CD4-positive, alpha-beta T cell treated with Interferon gamma for 1 hour (primary cell): ENCODE data around the gene THAP9.
"Not testable (repeated sequence)": the region's sequence is repeated elsewhere in the genome, so short reads cannot be mapped to it uniquely, and the experiment has no call there.

Experiments used
- DNase-seq: peaks from one replicate; pipeline ENCODE4 v3.0.0-alpha.2; 2020

The THAP9 gene

GRCh38 chr4:82900411-82901182 is at the start of gene THAP9:
Gene THAP9 (plus strand): TSS chr4:82900735. CDS start chr4:82900803, 68 bp downstream.
- peak; percentile 99 for DNase-seq

GRCh38 chr4:82851318-82851717 is 49.2 kb upstream of the THAP9 start:
- DNase-seq = no peak

- DNase-seq = no peak
Measured at GRCh38 chr4:82851885-82852750, 48.4 kb upstream of the THAP9 start.

GRCh38 chr4:82852751-82853285 is 47.7 kb upstream of the THAP9 start:
- no peak for DNase-seq

- DNase-seq = not testable (repeated sequence)
Measured at GRCh38 chr4:82860487-82860886, 40.0 kb upstream of the THAP9 start.

GRCh38 chr4:82861529-82861928 is 39.0 kb upstream of the THAP9 start:
- DNase-seq = no peak

GRCh38 chr4:82864336-82864979 is 36.1 kb upstream of the THAP9 start:
- no peak for DNase-seq

GRCh38 chr4:82865592-82865991 is 34.9 kb upstream of the THAP9 start:
- no peak for DNase-seq

- DNase-seq = peak; percentile 2
Measured at GRCh38 chr4:82866033-82866432, 34.5 kb upstream of the THAP9 start.

GRCh38 chr4:82866706-82867385 is 33.7 kb upstream of the THAP9 start:
- no peak for DNase-seq

GRCh38 chr4:82868572-82868971 is 32.0 kb upstream of the THAP9 start:
- no peak for DNase-seq

GRCh38 chr4:82885410-82885809 is 15.1 kb upstream of the THAP9 start:
- DNase-seq = no peak

GRCh38 chr4:82886147-82886942 is 14.2 kb upstream of the THAP9 start:
- no peak for DNase-seq

GRCh38 chr4:82889287-82889686 is 11.2 kb upstream of the THAP9 start:
- no peak for DNase-seq

GRCh38 chr4:82890528-82890900 is 10.0 kb upstream of the THAP9 start:
- no peak for DNase-seq

- peak; percentile 95 for DNase-seq
Measured at GRCh38 chr4:82890901-82891706, 9.4 kb upstream of the THAP9 start, which contains the start of gene SEC31A. Gene SEC31A (minus strand): TSS chr4:82891153. CDS start chr4:82881936, 9,217 bp downstream.

- DNase-seq = no peak
Measured at GRCh38 chr4:82891707-82892466, 8.6 kb upstream of the THAP9 start.

- no peak for DNase-seq
Measured at GRCh38 chr4:82892467-82892802, 8.1 kb upstream of the THAP9 start.

GRCh38 chr4:82893942-82894341 is 6.6 kb upstream of the THAP9 start:
- no peak for DNase-seq

GRCh38 chr4:82896755-82897154 is 3.8 kb upstream of the THAP9 start:
- DNase-seq = no peak
